ENCODE measurements around the gene GTSF1L.

Gene GTSF1L

DNA sequence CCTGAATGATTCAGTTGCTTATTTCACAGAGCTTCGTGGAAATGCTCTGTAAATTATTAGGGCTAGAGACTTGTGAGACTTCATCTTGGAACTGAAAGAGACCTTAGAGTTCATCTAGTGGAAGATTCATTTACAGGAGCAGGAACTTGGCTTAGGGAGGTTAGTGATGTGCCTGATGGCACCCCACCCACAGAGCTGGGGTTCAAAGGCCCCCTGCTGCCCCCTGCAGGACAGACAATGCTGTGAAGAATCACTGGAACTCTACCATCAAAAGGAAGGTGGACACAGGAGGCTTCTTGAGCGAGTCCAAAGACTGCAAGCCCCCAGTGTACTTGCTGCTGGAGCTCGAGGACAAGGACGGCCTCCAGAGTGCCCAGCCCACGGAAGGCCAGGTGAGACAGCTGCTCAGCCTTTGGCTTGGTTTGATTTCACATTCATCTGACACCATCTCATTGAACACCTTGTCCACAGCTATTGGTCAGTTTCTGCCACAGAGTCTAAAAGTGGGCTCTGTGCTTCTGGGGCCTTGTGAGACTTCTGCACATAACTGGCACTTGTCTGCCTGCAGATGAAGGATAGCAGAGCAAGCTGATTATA is 34.8 kb downstream of the GTSF1L start:
- no peak overlapping the region for H3K4me3 ChIP-seq (ENCODE audit: low read depth, low read length)
- ChIA-PET POLR2A (no interaction called here), CTCF (interaction anchor here (0.7 to 7.7 kb wide), 21 partner anchors 9 to 420 kb away, joined by 3 to 112 read pairs (median 3); no protein-coding TSS in a partner anchor)
- peak; percentile 65 for TF ChIP-seq CTCF (IDR thresholded peaks at IDR 0.05; ENCODE audit: insufficient read depth, low read length, missing control alignments)
- no peak for DNase-seq (ENCODE audit: low read depth, low spot score)

DNA sequence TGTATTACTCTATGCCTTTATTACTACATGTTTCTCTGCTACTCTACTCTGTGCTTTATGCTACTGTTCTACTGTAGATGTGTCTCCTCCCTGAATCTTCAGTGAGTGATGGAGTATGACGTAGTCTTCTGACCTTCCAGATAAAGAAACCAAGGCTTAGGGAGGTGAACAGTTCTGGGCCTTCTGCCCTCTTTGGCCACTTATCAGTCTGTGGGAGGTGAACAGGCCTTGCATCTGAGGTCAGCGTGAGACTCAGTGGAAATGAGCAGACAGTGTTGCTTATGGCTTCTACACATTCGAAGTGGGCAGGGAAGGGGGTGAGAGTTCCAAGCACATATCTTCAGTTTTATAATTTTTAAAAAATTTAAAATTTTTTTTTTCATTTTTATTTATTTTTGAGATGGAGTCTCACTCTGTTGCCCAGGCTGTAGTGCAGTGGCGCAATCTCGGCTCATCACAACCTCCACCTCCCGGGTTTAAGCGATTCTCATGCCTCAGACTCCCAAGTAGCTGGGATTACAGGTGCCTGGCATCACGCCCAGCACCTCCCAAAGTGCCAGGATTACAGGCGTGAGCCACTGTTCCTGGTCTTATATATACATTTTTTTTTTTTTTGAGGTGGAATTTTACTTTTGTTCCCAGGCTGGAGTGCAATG is 35.7 kb downstream of the GTSF1L start:
- CTCF ChIA-PET, result interaction anchor here (0.7 to 7.7 kb wide), 11 partner anchors 11 to 421 kb away, joined by 3 to 112 read pairs (median 3); no protein-coding TSS in a partner anchor
- no peak overlapping the region for H3K4me3 ChIP-seq (ENCODE audit: low read depth, low read length)
- POLR2A ChIA-PET, result no interaction called here
- DNase-seq (ENCODE audit: low read depth, low spot score), result no peak
- no peak for TF ChIP-seq CTCF (IDR thresholded peaks at IDR 0.05; ENCODE audit: insufficient read depth, low read length, missing control alignments)

DNA sequence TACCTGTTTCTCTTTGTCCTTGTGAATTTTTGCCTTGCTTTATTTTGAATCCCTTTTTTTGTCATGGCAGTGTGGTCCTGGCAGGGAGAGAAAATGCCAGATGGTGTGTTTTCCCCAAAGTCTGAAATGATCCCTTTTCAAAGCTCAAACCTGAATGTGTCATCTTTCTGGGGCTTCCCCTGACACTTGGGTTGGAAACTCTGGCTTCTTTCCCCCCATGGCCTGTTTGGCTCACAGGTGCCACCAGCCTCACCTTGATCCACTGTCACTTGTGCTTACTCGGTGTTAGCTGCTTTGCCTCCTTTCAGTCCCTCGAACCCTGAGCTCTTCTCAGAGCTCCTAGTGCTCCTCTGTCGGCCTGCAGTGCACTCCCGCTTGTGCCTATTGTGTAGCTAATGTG is 37.6 kb downstream of the GTSF1L start:
- DNase-seq (ENCODE audit: low read depth, low spot score), result no peak
- TF ChIP-seq CTCF (IDR thresholded peaks at IDR 0.05; ENCODE audit: insufficient read depth, low read length, missing control alignments), result no peak
- H3K4me3 ChIP-seq (ENCODE audit: low read depth, low read length), result no peak overlapping the region
- CTCF ChIA-PET, result interaction anchor here (0.8 to 7.7 kb wide), 5 partner anchors 8 to 242 kb away, joined by 3 to 112 read pairs (median 6); no protein-coding TSS in a partner anchor
- POLR2A ChIA-PET, result no interaction called here

DNA sequence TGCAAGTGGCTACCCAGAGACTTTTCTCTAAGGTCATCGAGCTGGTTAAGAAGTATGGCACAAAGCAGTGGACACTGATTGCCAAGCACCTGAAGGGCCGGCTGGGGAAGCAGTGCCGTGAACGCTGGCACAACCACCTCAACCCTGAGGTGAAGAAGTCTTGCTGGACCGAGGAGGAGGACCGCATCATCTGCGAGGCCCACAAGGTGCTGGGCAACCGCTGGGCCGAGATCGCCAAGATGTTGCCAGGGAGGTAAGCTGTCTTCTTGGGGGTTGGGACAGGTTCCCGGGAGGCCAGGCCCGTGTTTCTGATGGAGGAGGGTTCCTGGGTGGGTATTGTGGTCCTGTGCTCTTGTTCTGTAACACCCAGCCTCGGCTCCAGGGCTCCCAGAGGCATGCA is 40.0 kb downstream of the GTSF1L start:
- CTCF ChIA-PET, result interaction anchor here (0.9 to 7.7 kb wide), 2 partner anchors 10 to 150 kb away, joined by 3 to 112 read pairs; no protein-coding TSS in a partner anchor
- DNase-seq (ENCODE audit: low read depth, low spot score), result no peak
- no peak overlapping the region for H3K4me3 ChIP-seq (ENCODE audit: low read depth, low read length)
- POLR2A ChIA-PET, result no interaction called here
- no peak for TF ChIP-seq CTCF (IDR thresholded peaks at IDR 0.05; ENCODE audit: insufficient read depth, low read length, missing control alignments)

DNA sequence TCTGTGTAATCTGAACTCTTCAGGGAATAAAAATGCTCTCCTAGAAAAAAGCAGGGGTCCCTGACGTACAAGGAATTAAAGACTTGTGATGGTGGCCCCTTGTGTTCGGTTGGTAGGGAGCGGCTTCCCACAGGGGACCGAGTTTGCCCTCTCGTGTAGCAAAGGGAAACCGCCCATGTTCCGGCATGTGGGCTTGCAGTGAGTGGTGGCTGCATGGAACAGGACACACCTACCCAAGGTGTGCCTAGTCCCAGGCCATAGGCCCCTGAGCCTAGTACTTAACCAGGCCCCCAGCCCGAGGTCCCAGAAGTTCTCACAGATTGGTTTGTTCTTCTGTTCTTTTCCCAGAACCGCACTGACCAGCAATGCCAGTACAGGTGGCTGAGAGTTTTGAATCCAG is 44.4 kb downstream of the GTSF1L start:
- CTCF ChIA-PET, result no interaction called here
- no peak overlapping the region for H3K4me3 ChIP-seq (ENCODE audit: low read depth, low read length)
- no peak for DNase-seq (ENCODE audit: low read depth, low spot score)
- TF ChIP-seq CTCF (IDR thresholded peaks at IDR 0.05; ENCODE audit: insufficient read depth, low read length, missing control alignments), result no peak
- POLR2A ChIA-PET, result no interaction called here

DNA sequence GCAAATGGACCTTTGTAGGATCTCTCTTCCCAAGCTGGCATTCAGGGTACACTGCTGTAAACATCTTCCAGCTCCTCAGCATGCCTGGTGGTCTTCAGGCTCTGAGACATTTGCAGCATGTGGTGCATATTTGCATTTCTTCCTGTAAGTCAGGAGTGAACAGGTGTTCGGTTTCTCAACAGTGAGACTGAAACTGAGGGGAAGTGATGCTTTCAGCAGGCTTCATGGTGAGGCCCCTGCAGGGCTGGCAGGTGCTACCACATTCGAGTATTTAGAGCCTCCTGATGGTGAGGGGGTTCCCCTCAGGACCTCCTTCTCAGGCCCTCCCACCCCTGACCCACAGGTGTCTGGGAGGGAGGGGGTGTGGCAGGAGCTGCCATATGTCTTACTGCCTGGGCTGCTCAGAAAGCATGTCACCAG is 44.8 kb downstream of the GTSF1L start:
- CTCF ChIA-PET, result interaction anchor here (1.6 kb wide), 1 partner anchor 7 kb away, joined by 6 read pairs; no protein-coding TSS in a partner anchor
- no peak overlapping the region for H3K4me3 ChIP-seq (ENCODE audit: low read depth, low read length)
- POLR2A ChIA-PET, result no interaction called here
- no peak for DNase-seq (ENCODE audit: low read depth, low spot score)
- TF ChIP-seq CTCF (IDR thresholded peaks at IDR 0.05; ENCODE audit: insufficient read depth, low read length, missing control alignments), result no peak
